Measurements from ENCODE around the gene MTFR2. TPM values are rescaled to one million over a fixed set of nuclear protein-coding genes. Genes with fewer than 3 reads are reported as not detected.

The MTFR2 gene
- polyA plus RNA-seq, 3 donors: 0.41 to 0.79 (median 0.60) TPM

DNA sequence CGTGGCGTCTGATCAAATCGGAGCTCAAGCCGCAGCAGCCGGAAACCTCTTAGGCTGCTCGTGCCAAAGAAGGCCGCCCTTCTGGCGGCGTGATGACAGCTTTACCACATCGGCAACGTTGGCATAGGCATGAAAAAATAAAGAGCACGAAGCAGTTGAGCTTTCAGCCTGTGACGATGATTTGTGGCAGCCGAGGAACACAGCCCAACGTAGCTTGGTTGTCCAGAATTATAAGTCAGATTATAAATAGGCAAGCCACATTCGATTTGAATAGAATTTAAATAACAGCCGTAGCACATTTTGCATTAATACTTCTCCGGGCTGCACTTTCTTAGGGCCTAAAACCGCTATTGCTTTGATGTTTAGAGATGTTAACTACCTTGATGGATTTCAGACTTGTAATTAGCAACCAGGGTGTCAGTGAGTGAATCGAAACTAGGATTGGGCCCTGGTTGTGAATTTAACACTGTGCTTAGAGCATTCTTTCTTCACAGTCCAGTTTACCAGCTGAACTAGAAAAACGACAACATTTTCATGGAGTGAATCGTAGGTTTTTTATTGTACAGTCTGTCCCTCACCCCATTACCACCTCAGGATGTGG is 40.4 kb upstream of the MTFR2 start:
- H3K9me3 Mint-ChIP-seq: peaks cover 0 to 2% (median 0%) of the 10 kb centered on the region in 7 donors
- 0% methylated on average over 15 of the region's 22 CpGs for WGBS (ENCODE audit: insufficient coverage)
- H3K4me1 ChIP-seq (ENCODE audit: control insufficient read depth in 1 of 2, insufficient read depth in 2 of 2, low read length in 2 of 2): peaks cover 26 to 46% of the 10 kb centered on the region in 2 donors

DNA sequence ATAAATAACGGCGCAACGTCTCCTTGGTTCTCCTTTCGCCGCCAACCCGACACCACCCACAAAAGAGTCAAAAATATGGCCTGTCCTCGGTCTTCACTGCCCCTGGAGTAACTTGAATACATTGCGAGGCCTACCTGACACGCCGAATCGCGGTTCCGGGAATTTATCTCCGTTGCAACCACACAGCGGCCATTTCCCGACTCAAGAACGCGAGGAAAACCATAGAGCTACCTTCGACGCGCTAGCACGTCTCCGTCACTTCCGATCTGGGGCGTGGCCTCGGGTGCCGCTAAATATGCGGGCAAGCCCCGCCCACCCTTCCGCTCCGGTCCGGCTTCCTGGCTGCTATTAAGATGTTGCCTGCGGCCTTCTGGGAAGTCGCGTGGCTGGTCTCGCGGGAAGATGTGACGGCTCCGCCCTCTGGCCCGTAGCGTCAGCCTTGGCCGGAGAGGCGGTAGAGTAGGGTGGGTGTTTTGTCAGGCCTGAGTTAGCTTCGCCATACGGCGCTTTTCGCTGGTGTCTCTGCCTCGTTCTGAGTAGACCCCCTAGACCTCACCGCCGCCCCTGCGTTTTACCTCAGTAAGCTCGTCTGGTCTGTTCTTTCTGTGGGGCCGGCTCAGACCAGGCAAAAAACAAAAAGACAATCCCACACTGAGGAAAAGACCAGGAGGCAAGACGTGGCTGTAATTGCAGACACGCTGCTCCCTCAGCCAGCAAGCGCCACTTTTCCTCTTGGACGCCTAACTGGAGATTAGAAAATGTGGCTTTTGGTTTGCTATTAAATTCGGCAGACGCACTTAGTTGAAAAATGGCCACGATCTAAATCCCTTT is 39.7 kb upstream of the MTFR2 start, which contains the start of gene BCLAF1:
Gene BCLAF1, minus strand, starts transcription at position 268 of the 831 bp plus-strand sequence. CDS start 9,980 bp downstream, outside the sequence.
- no peaks in the 10 kb centered on the region for H3K36me3 ChIP-seq (replicated peaks in 1 of 2; ENCODE audit: control insufficient read depth in 1 of 2, insufficient read depth in 2 of 2, low read length in 2 of 2)
- intact Hi-C loops (cut with micrococcal nuclease): loop anchor here in 1 of 2 donors (5.0 to 10.0 kb wide), 2 partner anchors 37 to 495 kb away; partner anchors contain the start of gene MTFR2
- H3K4me1 Mint-ChIP-seq: peaks cover 45% of the 10 kb centered on the region

More for the DNA sequence above, 40.4 kb upstream of the MTFR2 start:
- H3K9me3 ChIP-seq (replicated peaks in 1 of 2; ENCODE audit: control insufficient read depth in 1 of 2, insufficient read depth in 1 of 2, low read length in 2 of 2): no peaks in the 10 kb centered on the region
- peaks cover 35% of the 10 kb centered on the region for H4K20me1 ChIP-seq (ENCODE audit: insufficient read depth, low read length)
- Mint-ChIP-seq H3K36me3 (peaks cover 0 to 10% of the 10 kb centered on the region in 2 donors), H3K27ac (peak overlapping the region; percentile 100), H3K4me1 (peaks cover 38% of the 10 kb centered on the region), H3K27me3 (ENCODE audit: low read depth in 3 of 3) (peaks cover 0 to 3% (median 1%) of the 10 kb centered on the region in 3 donors), H3K4me3 (peak overlapping the region; percentile 96 to 100)
- H3K4me2 ChIP-seq (replicated peaks; ENCODE audit: extremely low read depth, low read length, poor library complexity, severe bottlenecking): peak overlapping the region; percentile 80
- peak overlapping the region; percentile 64 to 81 (median 75) for H3K4me3 ChIP-seq (replicated peaks in 1 of 3; ENCODE audit: low read depth in 2 of 3, low read length in 3 of 3)
- peak; percentile 75 to 81 (median 78) for DNase-seq
- TF ChIP-seq, protein P1, sequence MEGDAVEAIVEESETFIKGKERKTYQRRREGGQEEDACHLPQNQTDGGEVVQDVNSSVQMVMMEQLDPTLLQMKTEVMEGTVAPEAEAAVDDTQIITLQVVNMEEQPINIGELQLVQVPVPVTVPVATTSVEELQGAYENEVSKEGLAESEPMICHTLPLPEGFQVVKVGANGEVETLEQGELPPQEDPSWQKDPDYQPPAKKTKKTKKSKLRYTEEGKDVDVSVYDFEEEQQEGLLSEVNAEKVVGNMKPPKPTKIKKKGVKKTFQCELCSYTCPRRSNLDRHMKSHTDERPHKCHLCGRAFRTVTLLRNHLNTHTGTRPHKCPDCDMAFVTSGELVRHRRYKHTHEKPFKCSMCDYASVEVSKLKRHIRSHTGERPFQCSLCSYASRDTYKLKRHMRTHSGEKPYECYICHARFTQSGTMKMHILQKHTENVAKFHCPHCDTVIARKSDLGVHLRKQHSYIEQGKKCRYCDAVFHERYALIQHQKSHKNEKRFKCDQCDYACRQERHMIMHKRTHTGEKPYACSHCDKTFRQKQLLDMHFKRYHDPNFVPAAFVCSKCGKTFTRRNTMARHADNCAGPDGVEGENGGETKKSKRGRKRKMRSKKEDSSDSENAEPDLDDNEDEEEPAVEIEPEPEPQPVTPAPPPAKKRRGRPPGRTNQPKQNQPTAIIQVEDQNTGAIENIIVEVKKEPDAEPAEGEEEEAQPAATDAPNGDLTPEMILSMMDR (IDR thresholded peaks at IDR 0.05): no peak
- peak overlapping the region; percentile 98 for H3K9ac ChIP-seq (ENCODE audit: insufficient read depth, low read length, poor library complexity, severe bottlenecking)
- H3K79me2 ChIP-seq (ENCODE audit: insufficient read depth, low read length): peaks cover 41% of the 10 kb centered on the region
- intact Hi-C loops (cut with micrococcal nuclease): no loop called here
- no peaks in the 10 kb centered on the region for H3K27me3 ChIP-seq (ENCODE audit: control insufficient read depth in 2 of 2, insufficient read depth in 2 of 2, low read length in 2 of 2)
- H3K27ac ChIP-seq (ENCODE audit: low read depth in 1 of 2, low read length in 2 of 2): peak overlapping the region; percentile 99 to 100
- peak overlapping the region; percentile 56 for H2AFZ ChIP-seq (ENCODE audit: insufficient read depth, low read depth, low read length, poor library complexity, severe bottlenecking)
- no peaks in the 10 kb centered on the region for H3K36me3 ChIP-seq (replicated peaks in 1 of 2; ENCODE audit: control insufficient read depth in 1 of 2, insufficient read depth in 2 of 2, low read length in 2 of 2)

More for the DNA sequence above, 39.7 kb upstream of the MTFR2 start, which contains the start of gene BCLAF1:
- Histone ChIP-seq H3K9ac (ENCODE audit: insufficient read depth, low read length, poor library complexity, severe bottlenecking) (peak within 1 kb of the TSS; percentile 98), H4K20me1 (ENCODE audit: insufficient read depth, low read length) (peaks cover 42% of the 10 kb centered on the region), H3K4me3 (replicated peaks in 1 of 3; ENCODE audit: low read depth in 2 of 3, low read length in 3 of 3) (peak within 1 kb of the TSS; percentile 75 to 81 (median 76)), H3K4me2 (replicated peaks; ENCODE audit: extremely low read depth, low read length, poor library complexity, severe bottlenecking) (peak within 1 kb of the TSS; percentile 80), H3K27me3 (ENCODE audit: control insufficient read depth in 2 of 2, insufficient read depth in 2 of 2, low read length in 2 of 2) (no peaks in the 10 kb centered on the region), H3K79me2 (ENCODE audit: insufficient read depth, low read length) (peaks cover 48% of the 10 kb centered on the region), H2AFZ (ENCODE audit: insufficient read depth, low read depth, low read length, poor library complexity, severe bottlenecking) (peak within 1 kb of the TSS; percentile 56), H3K27ac (ENCODE audit: low read depth in 1 of 2, low read length in 2 of 2) (peak within 1 kb of the TSS; percentile 99 to 100), H3K4me1 (ENCODE audit: control insufficient read depth in 1 of 2, insufficient read depth in 2 of 2, low read length in 2 of 2) (peaks cover 32 to 53% of the 10 kb centered on the region in 2 donors), H3K9me3 (replicated peaks in 1 of 2; ENCODE audit: control insufficient read depth in 1 of 2, insufficient read depth in 1 of 2, low read length in 2 of 2) (no peaks in the 10 kb centered on the region)
- WGBS (ENCODE audit: insufficient coverage): under 1% methylated on average over 60 of the region's 60 CpGs
- Mint-ChIP-seq H3K27ac (peak within 1 kb of the TSS; percentile 100), H3K36me3 (peaks cover 1 to 16% of the 10 kb centered on the region in 2 donors), H3K27me3 (ENCODE audit: low read depth in 3 of 3) (peaks cover 0 to 3% (median 0%) of the 10 kb centered on the region in 3 donors), H3K9me3 (peaks cover 0 to 2% (median 0%) of the 10 kb centered on the region in 7 donors), H3K4me3 (peak within 1 kb of the TSS; percentile 96 to 100)
- TF ChIP-seq, protein P1 (IDR thresholded peaks at IDR 0.05): no peak
- peak; percentile 100 for DNase-seq
